ENCODE results near the gene RCN1. TPM values are rescaled to one million over a fixed set of nuclear protein-coding genes. Genes with fewer than 3 reads are reported as not detected.

RCN1 gene
- total RNA-seq, 6 experiments from 2014 or later, result 30.7 to 52.4 (median 37.7) TPM

DNA sequence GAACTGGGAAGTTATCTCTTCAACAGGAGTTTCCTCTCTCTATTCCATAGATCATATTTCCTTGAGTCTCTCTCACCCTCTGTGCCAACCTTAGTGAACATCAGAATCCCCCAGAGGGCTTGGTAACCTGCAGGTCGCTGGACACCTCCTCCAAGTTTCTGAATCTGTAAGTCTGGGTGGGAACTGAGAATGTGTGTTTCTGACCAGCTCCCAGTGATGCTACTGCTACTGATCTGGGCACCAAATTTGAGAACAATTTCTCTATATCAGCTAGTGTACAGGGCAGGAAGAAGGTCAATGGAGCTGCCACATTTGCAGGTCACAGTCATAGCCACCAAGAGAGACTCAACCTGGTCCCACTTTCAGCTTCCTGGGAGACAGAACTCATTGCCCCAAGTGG lies 62.9 kb downstream of the RCN1 start:
- no peaks in the 10 kb centered on the region for H3K4me1 ChIP-seq
- intact Hi-C loops (cut with DNase I), result no loop called here
- TF ChIP-seq, protein P1, sequence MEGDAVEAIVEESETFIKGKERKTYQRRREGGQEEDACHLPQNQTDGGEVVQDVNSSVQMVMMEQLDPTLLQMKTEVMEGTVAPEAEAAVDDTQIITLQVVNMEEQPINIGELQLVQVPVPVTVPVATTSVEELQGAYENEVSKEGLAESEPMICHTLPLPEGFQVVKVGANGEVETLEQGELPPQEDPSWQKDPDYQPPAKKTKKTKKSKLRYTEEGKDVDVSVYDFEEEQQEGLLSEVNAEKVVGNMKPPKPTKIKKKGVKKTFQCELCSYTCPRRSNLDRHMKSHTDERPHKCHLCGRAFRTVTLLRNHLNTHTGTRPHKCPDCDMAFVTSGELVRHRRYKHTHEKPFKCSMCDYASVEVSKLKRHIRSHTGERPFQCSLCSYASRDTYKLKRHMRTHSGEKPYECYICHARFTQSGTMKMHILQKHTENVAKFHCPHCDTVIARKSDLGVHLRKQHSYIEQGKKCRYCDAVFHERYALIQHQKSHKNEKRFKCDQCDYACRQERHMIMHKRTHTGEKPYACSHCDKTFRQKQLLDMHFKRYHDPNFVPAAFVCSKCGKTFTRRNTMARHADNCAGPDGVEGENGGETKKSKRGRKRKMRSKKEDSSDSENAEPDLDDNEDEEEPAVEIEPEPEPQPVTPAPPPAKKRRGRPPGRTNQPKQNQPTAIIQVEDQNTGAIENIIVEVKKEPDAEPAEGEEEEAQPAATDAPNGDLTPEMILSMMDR (IDR thresholded peaks at IDR 0.05), result no peak
- no peak for TF ChIP-seq POLR2A (IDR thresholded peaks at IDR 0.05)
- ATAC-seq (no peak), DNase-seq (no peak)
- H3K27ac ChIP-seq, result no peak overlapping the region
- no peak overlapping the region for H3K4me3 ChIP-seq
- WGBS (ENCODE audit: insufficient coverage, low coverage, low lambda C conversion rate, missing lambda C conversion rate), result 20% methylated on average over 1 of the region's 1 CpG
- no peaks in the 10 kb centered on the region for H3K36me3 ChIP-seq
- H3K27me3 ChIP-seq, result no peaks in the 10 kb centered on the region
- H3K9me3 ChIP-seq, result no peaks in the 10 kb centered on the region

GRCh38 chr11:32154275-32154674 lies 63.4 kb downstream of the RCN1 start:
- H3K36me3 ChIP-seq, result no peaks in the 10 kb centered on the region
- ATAC-seq (no peak), DNase-seq (no peak)
- no peaks in the 10 kb centered on the region for H3K27me3 ChIP-seq
- intact Hi-C loops (cut with DNase I), result no loop called here
- TF ChIP-seq, protein P1 (IDR thresholded peaks at IDR 0.05), result no peak
- no peak for TF ChIP-seq POLR2A (IDR thresholded peaks at IDR 0.05)
- H3K27ac ChIP-seq, result no peak overlapping the region
- H3K9me3 ChIP-seq, result no peaks in the 10 kb centered on the region
- H3K4me3 ChIP-seq, result no peak overlapping the region
- H3K4me1 ChIP-seq, result no peaks in the 10 kb centered on the region
- WGBS (ENCODE audit: insufficient coverage, low coverage, low lambda C conversion rate, missing lambda C conversion rate), result 64% methylated on average over 2 of the region's 2 CpGs

Small RNA genes within 50 kb of the gene (small RNA-seq; reads per million reads assigned to genes)
- gene RF00012, result 0 reads per million in 2 experiments

All from right lobe of liver (tissue), 6 donors.